GM08714 (cell line): ENCODE data around the gene CHST11.

Experiments
- H3K4me3 ChIP-seq: fragments of 200-500 bp; sonication (Bioruptor generic); 2 replicates; pipeline ENCODE4 v1.5.1; 2014; ENCODE audit warnings: mild to moderate bottlenecking, low read length, inconsistent platforms
- ZNF274 ChIP-seq: IDR thresholded peaks from 2 replicates; pipeline ENCODE4 v1.6.1; 2012; ENCODE audit warnings: mild to moderate bottlenecking, low read depth, low read length

CHST11 gene

DNA sequence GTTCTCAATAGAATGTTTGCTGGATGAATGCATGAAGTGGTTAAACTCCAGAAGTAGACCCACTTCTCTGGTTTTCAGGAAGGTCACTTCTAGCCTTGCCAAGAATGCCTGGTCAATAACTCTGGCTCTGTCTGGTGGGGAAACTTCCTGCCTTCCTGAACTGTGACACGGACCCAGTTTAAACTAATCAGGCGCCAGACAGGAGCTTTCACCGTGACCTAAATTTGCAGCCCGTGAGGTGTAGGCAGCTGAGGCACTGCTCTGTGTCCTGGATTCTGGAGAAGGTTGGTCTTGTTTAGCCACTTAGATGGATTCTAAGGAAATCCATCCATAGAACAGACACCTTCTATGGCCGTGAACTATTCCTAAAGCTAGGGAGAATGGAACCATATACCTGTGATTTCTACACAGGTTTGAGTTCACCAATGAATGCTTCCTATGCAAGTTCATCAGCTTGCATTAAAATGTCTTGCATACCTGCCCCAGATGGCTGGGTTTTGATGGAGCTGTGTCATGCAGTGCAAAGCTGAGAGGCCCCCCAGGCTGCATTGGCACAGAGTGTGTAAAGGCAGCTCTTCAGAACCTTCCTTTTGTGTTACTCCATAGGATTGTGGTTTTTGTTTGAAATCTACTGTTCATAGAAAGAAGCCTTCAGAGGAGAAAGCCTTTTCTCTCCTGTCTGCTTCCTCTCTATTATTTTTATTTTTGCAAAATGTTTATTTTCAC, 4.4 kb downstream of the CHST11 start:
- TF ChIP-seq ZNF274, result no peak
- peak overlapping the region; percentile 43; the same call in 1 of the 2 replicates for H3K4me3 ChIP-seq

DNA sequence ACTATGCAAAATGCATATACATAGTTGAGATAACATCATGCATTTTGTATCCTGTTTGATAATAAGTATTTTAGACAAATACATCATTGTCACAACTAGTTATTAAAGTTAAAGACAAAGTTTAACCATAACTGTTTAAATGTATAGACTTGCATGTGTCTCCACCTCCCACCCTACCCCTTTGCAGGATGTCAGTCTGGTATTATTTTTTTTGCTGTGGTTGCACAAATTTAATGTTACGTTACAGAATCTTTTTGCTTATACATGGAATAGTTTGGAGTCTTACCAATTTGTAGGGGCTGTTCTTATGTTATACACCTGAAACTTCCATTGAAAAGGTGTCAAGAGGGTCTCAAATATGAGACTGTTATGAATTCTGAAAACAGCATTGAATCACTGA, 5.6 kb downstream of the CHST11 start:
- TF ChIP-seq ZNF274, result no peak
- H3K4me3 ChIP-seq, result no peak overlapping the region

DNA sequence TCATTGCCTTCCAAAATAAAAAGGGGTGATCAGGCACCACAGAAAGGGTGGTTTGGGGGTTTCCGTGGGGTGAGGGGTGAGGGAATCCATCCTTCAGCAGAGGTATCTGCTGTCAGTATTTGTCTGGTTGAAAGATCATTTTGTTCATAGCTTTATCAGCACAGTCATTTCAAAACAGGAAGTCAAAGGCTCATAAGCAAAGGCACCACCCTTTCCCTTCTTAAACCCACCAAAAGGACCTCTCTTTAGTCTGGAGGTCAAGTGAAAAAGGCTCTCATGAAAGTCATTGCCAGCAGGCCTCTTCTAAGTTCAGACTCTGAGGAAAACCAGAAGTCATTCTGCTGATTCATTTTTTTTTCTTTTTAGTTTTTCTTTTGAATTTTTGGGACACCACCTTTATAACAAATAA, 6.2 kb downstream of the CHST11 start:
- peak overlapping the region; percentile 44; the same call in 1 of the 2 replicates for H3K4me3 ChIP-seq
- no peak for TF ChIP-seq ZNF274

DNA sequence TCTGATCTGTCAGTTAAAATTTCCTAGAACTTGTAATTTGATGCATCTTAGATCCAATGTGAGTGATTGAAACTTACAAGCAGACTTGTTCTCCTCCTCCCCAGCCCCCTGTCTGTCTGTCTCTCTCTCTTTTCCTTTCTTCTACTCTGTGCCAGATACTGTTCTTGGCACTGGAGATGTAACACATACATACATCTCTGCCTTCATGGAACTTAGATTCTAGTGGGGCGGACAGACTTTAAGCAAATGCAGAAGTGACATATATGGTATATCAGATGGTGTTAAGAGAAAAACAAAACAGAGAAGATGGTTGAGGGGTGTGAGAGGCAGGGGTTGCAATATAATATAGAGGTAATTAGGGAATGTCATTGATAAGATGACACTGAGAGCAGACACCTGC, 6.6 kb downstream of the CHST11 start:
- TF ChIP-seq ZNF274, result no peak
- peak overlapping the region; percentile 18; the same call in 1 of the 2 replicates for H3K4me3 ChIP-seq

GRCh38 chr12:104464899-104465298, 8.2 kb downstream of the CHST11 start:
- no peak for TF ChIP-seq ZNF274
- H3K4me3 ChIP-seq, result no peak overlapping the region

GRCh38 chr12:104466709-104467345, 10.1 kb downstream of the CHST11 start:
- H3K4me3 ChIP-seq, result peak overlapping the region; percentile 56

GRCh38 chr12:104467346-104467837, 10.6 kb downstream of the CHST11 start:
- peak overlapping the region; percentile 56 for H3K4me3 ChIP-seq
- TF ChIP-seq ZNF274, result no peak

More at GRCh38 chr12:104466709-104467345, 10.1 kb downstream of the CHST11 start:
- no peak for TF ChIP-seq ZNF274

DNA sequence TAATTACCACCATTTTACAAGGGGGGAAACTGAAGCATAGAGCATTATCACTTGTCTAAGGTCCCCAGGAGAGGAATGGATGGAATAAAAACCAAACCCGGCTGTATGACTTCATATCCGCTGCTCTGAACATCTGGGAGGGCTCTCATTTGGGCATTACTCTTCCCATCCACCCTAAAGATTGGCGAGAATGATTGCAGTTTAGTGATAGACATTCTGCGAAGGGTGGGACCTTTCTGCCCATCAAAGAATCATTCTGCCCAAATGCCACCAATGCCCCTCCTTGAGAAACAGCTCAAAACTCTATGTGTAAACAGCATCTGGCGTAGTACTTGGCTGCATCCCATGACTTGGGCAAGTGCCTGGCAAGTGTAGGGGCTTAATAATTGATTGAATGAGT, 11.6 kb downstream of the CHST11 start:
- no peak overlapping the region for H3K4me3 ChIP-seq
- no peak for TF ChIP-seq ZNF274

- no peak overlapping the region for H3K4me3 ChIP-seq
- TF ChIP-seq ZNF274, result no peak
These were observed 12.3 kb downstream of the CHST11 start for GRCh38 chr12:104469066-104469465.

- no peak for TF ChIP-seq ZNF274
- no peak overlapping the region for H3K4me3 ChIP-seq
These were observed 12.8 kb downstream of the CHST11 start for GRCh38 chr12:104469523-104469922.

DNA sequence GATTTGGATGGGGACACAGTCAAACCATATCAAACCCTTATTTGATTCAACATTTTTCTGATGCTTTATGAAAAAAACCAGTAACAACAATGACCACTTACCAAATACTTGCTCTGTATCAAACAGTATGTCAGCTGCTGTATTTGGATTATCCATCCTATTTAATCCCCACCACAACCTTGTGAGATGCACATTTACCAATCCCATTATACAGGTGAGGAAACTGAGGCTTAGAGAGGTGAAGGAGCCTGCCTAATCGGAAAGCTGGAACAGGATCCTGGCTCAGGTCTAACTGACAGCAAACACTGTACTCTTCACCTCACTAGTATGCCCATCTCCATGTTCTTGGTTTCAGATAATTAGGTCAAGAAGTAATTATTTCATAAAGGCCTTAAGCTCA, 13.8 kb downstream of the CHST11 start:
- H3K4me3 ChIP-seq, result no peak overlapping the region
- no peak for TF ChIP-seq ZNF274

- TF ChIP-seq ZNF274, result no peak
- H3K4me3 ChIP-seq, result no peak overlapping the region
These were observed 14.6 kb downstream of the CHST11 start for GRCh38 chr12:104471336-104471735.

- H3K4me3 ChIP-seq, result no peak overlapping the region
- TF ChIP-seq ZNF274, result no peak
These were observed 16.0 kb downstream of the CHST11 start for GRCh38 chr12:104472748-104473147.

DNA sequence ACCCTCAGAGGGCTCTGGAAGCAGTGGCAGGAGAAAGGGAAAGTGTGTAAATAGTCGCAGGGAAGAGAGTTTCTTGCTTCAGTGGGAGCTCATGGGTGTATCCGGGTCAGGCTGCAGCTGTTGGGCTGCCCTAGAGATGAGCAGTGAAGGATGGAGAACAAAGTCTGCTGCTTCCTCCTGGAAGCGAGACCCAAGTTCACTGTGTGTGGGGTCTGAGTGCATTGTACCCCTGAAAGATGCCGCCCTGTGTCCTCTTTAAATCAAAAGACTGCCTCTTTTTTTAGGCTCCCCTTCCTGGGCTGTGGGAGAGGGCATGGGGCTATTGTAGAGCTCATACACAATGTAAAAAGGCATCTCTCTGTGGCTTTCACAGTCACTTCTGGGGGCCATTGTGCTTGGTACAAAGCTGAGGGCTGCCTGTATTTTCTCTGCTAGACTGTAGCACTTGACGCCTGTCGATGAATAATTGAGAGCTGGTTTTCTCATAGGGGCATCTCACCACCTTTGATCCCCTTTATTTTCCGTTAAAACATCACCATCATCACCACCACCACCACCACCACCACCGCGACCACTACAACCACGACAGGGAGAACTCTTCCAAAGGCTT, 16.7 kb downstream of the CHST11 start:
- peak overlapping the region; percentile 65; the same call in 1 of the 2 replicates for H3K4me3 ChIP-seq
- no peak for TF ChIP-seq ZNF274

DNA sequence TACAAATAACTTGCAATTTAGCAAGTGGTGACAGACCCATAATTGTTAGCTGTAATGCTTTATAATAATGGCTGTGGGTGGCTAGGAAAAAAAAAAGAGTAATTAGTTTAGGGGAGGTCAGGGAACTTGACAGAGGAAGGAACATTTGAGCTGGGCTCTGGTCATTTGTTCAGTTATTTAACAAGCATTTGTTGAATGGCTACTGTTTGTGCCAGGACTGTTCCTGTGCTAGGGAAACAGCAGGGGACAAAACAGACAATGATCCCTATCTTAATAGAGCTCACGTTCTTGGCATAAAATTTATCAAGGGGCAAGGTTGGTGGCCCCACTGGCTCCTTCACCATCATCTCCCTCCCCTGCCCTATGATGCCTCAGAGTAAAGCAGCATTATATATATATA, 18.5 kb downstream of the CHST11 start:
- TF ChIP-seq ZNF274, result no peak

More for the DNA sequence above, 18.5 kb downstream of the CHST11 start:
- no peak overlapping the region for H3K4me3 ChIP-seq
